HG03520 (cell line): Measurements from ENCODE around the gene ADSS2.
"Not testable (repeated sequence)": the region's sequence is repeated elsewhere in the genome, so short reads cannot be mapped to it uniquely, and the experiment has no call there.

Experiments used
- ATAC-seq: cut with Tn5 transposase; IDR thresholded peaks from one replicate; pipeline ENCODE4 v1.9.1; 2021; ENCODE audit warnings: mild to moderate bottlenecking, moderate library complexity; ENCODE audit not compliant: unreplicated experiment

The ADSS2 gene

GRCh38 chr1:244368279-244368678, 83.4 kb downstream of the ADSS2 start:
- no peak for ATAC-seq

DNA sequence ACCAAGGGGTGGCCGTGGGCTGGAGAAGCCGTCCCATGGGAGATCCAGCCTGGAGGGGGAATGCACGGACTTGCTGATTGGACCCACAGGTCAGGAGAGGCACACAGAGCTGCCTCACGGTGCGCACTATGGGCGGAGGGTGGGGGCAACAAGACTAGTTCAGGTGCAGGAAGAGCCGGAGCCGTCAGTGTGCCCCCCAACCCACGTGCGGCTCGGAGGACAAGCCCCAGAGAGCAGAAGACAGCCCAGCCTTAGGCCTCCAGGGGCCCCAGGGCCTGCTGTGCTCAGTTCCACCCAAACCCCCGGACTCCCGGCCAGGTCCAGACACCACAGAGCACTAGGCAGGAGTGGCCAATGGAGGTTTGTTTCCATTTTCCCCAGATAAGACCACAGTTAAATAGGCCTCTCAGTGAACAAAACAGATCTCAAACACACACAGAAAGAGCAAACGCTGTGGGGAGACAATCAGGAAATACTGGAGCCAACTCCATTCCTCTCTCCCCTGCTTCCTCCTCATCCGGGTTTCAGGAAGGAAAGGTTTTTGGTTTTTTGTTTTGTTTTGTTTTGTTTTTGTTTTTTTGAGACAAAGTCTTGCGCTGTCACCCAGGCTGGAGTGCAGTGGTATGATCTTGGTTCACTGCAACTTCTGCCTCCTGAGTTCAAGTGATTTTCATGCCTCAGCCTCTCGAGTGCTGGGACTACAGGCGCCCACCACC, 84.2 kb downstream of the ADSS2 start:
- no peak for ATAC-seq

DNA sequence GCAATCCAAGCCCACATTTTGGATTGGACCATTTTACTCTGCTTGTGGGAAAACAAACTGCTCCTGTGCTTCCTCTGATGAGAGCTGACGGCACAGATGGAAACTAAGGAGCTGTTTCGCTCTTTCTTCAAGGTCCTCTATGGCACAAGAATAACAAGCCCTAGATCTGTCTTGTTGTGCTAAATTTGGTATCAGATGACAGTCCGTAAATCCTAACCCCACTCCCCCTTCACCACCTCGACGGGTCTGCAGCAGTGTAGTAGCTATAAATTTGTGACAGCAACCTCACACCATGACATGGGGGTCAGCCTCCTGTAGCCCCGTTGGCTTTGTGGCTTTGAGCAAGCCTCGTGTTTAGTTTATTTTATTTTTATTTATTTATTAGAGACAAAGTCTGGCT, 85.9 kb downstream of the ADSS2 start:
- ATAC-seq = no peak

DNA sequence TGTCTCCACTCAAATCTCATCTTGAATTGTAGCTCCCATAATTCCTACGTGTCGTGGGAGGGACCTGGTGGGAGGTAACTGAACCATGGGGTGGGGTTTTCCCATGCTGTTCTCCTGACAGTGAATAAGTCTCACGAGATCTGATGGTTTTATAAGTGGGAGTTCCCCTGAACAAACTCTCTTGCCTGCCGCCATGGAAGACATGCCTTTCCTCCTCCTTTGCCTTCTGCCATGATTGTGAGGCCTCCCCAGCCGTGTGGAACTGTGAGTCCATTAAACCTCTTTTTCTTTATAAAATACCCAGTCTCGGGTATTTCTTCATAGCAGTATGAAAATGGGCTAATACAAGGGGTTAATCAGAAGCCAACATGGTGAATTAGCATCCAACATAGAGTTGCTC, 86.4 kb downstream of the ADSS2 start:
- ATAC-seq = not testable (repeated sequence)

DNA sequence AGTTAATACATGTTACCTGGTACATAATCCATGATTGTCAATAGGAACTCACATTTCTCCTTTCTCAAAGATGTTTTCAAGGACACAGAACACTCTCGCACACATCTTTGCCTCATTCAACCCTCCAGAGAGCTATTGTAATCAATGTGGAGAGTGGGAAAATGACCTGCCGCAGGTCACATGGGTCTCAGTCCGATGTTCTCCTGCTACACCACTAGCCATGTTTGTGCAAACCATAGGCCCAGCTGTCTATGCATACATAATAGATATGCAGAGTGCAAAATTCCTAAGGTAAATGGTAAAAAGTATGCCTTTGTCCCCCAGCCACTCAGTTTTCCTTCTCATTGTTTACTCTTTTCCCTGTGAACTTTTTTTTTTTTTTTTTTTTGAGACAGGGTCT, 89.2 kb downstream of the ADSS2 start:
- no peak for ATAC-seq

- no peak for ATAC-seq
These were observed 89.8 kb downstream of the ADSS2 start for GRCh38 chr1:244361764-244362473.
